SK-N-SH treated with all-trans-retinoic acid at 6 μM for 48 hours (cell line): Measurements from ENCODE around the gene NR2C1.

Experiments used
- ESRRG ChIP-seq: fragments of 250-450 bp; sonication (Bioruptor Pico); IDR thresholded peaks from 2 replicates; pipeline ENCODE4 v1.6.1; 2021; ENCODE audit warnings: mild to moderate bottlenecking
- ISL1 ChIP-seq: fragments of 250-450 bp; sonication (Bioruptor Pico); IDR thresholded peaks from 2 replicates; pipeline ENCODE4 v2.1.2; 2022; ENCODE audit warnings: mild to moderate bottlenecking, moderate library complexity
- RARB ChIP-seq: fragments of 250-450 bp; sonication (Bioruptor Pico); IDR thresholded peaks from 2 replicates; pipeline ENCODE4 v1.8.0; 2021; ENCODE audit warnings: mild to moderate bottlenecking, moderate library complexity
- ZFP30 ChIP-seq: fragments of 450-650 bp; formaldehyde crosslinking; IDR thresholded peaks from 2 replicates; pipeline ENCODE4 v1.5.0; 2022; ENCODE audit warnings: mild to moderate bottlenecking, moderate library complexity
- ZNF565 ChIP-seq: fragments of 450-650 bp; formaldehyde crosslinking; conservative IDR thresholded peaks from 2 replicates; pipeline ENCODE4 v1.5.0; 2020; ENCODE audit warnings: low read depth, mild to moderate bottlenecking, moderate library complexity
- TF ChIP-seq, protein P1 (sequence below): fragments of 250-450 bp; sonication (Bioruptor Pico); IDR thresholded peaks from 2 replicates; pipeline ENCODE4 v1.5.1; 2020; ENCODE audit warnings: low read depth, mild to moderate bottlenecking, moderate library complexity
- TF ChIP-seq, protein P2 (sequence below): fragments of 250-450 bp; sonication (Bioruptor Pico); IDR thresholded peaks from 2 replicates; pipeline ENCODE4 v1.8.0; 2021; ENCODE audit warnings: low read depth, mild to moderate bottlenecking, moderate library complexity, borderline replicate concordance
- TF ChIP-seq, protein P3 (sequence below): fragments of 250-450 bp; sonication (Bioruptor Pico); IDR thresholded peaks from 2 replicates; pipeline ENCODE4 v1.8.0; 2020; ENCODE audit warnings: mild to moderate bottlenecking, moderate library complexity, borderline replicate concordance

DNA sequence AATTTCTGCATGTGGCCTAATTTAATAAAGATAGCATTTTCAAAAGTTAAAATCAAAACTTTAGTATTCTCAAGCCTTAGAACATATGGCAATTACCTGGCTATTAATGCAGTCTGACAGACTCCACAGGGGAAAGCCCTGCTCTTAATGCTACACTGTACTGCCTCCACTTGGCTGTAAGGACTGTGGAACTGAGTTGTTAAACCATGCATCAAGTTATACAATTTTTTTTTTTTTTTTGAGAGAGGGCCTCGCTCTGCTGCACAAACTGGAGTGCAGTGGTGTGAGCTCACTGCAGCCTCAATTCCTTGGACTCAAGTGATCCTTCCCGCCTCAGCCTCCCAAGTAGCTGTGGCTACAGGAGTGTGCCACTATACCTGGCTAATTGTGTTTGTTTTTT is 50.9 kb downstream of the NR2C1 start:
- no peak for TF ChIP-seq RARB (CRISPR knock-in tag)
- TF ChIP-seq, protein P1, sequence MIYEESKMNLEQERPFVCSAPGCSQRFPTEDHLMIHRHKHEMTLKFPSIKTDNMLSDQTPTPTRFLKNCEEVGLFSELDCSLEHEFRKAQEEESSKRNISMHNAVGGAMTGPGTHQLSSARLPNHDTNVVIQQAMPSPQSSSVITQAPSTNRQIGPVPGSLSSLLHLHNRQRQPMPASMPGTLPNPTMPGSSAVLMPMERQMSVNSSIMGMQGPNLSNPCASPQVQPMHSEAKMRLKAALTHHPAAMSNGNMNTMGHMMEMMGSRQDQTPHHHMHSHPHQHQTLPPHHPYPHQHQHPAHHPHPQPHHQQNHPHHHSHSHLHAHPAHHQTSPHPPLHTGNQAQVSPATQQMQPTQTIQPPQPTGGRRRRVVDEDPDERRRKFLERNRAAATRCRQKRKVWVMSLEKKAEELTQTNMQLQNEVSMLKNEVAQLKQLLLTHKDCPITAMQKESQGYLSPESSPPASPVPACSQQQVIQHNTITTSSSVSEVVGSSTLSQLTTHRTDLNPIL, result no peak
- TF ChIP-seq, protein P2, sequence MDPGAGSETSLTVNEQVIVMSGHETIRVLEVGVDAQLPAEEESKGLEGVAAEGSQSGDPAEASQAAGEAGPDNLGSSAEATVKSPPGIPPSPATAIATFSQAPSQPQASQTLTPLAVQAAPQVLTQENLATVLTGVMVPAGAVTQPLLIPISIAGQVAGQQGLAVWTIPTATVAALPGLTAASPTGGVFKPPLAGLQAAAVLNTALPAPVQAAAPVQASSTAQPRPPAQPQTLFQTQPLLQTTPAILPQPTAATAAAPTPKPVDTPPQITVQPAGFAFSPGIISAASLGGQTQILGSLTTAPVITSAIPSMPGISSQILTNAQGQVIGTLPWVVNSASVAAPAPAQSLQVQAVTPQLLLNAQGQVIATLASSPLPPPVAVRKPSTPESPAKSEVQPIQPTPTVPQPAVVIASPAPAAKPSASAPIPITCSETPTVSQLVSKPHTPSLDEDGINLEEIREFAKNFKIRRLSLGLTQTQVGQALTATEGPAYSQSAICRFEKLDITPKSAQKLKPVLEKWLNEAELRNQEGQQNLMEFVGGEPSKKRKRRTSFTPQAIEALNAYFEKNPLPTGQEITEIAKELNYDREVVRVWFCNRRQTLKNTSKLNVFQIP (CRISPR knock-in tag), result no peak
- no peak for TF ChIP-seq ZFP30 (CRISPR knock-in tag)
- TF ChIP-seq, protein P3, sequence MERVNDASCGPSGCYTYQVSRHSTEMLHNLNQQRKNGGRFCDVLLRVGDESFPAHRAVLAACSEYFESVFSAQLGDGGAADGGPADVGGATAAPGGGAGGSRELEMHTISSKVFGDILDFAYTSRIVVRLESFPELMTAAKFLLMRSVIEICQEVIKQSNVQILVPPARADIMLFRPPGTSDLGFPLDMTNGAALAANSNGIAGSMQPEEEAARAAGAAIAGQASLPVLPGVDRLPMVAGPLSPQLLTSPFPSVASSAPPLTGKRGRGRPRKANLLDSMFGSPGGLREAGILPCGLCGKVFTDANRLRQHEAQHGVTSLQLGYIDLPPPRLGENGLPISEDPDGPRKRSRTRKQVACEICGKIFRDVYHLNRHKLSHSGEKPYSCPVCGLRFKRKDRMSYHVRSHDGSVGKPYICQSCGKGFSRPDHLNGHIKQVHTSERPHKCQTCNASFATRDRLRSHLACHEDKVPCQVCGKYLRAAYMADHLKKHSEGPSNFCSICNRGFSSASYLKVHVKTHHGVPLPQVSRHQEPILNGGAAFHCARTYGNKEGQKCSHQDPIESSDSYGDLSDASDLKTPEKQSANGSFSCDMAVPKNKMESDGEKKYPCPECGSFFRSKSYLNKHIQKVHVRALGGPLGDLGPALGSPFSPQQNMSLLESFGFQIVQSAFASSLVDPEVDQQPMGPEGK (CRISPR knock-in tag), result no peak
- no peak for TF ChIP-seq ESRRG (CRISPR knock-in tag)
- TF ChIP-seq ISL1, result no peak
- TF ChIP-seq ZNF565 (CRISPR knock-in tag), result no peak
